GM20431 (cell line): ENCODE data around the gene KLHDC10.
"Not testable (repeated sequence)": the region's sequence is repeated elsewhere in the genome, so short reads cannot be mapped to it uniquely, and the experiment has no call there.

Experiments used
- in situ Hi-C: fragments of 300-500 bp; cut with MseI, MboI; formaldehyde crosslinking; loops from one replicate; pipeline ENCODE4 v1.15.0; 2020; ENCODE audit warnings: low sequenced_read_pairs; ENCODE audit not compliant: unreplicated experiment

The KLHDC10 gene

GRCh38 chr7:130071701-130072622 lies 1.6 kb downstream of the KLHDC10 start:
- in situ Hi-C loops: no loop called here

GRCh38 chr7:130079846-130080394 lies 9.6 kb downstream of the KLHDC10 start:
- in situ Hi-C loops: no loop called here

- in situ Hi-C loops: not testable (repeated sequence)
Observed at GRCh38 chr7:130083497-130083896, 13.2 kb downstream of the KLHDC10 start.

- in situ Hi-C loops: no loop called here
Observed at GRCh38 chr7:130084037-130084875, 13.9 kb downstream of the KLHDC10 start.

- in situ Hi-C loops: not testable (repeated sequence)
Observed at GRCh38 chr7:130085235-130085634, 14.9 kb downstream of the KLHDC10 start.

GRCh38 chr7:130086938-130087337 lies 16.6 kb downstream of the KLHDC10 start:
- in situ Hi-C loops: no loop called here

- in situ Hi-C loops: no loop called here
Observed at GRCh38 chr7:130087364-130087763, 17.0 kb downstream of the KLHDC10 start.

GRCh38 chr7:130090745-130091532 lies 20.6 kb downstream of the KLHDC10 start:
- in situ Hi-C loops: no loop called here

- in situ Hi-C loops: no loop called here
Observed at GRCh38 chr7:130091999-130092398, 21.7 kb downstream of the KLHDC10 start.

GRCh38 chr7:130092598-130092997 lies 22.3 kb downstream of the KLHDC10 start:
- in situ Hi-C loops: no loop called here

- in situ Hi-C loops: no loop called here
Observed at GRCh38 chr7:130095812-130096211, 25.5 kb downstream of the KLHDC10 start.

- in situ Hi-C loops: no loop called here
Observed at GRCh38 chr7:130096243-130096827, 26.0 kb downstream of the KLHDC10 start.

GRCh38 chr7:130099331-130099730 lies 29.0 kb downstream of the KLHDC10 start:
- in situ Hi-C loops: no loop called here

- in situ Hi-C loops: no loop called here
Observed at GRCh38 chr7:130102588-130102987, 32.3 kb downstream of the KLHDC10 start.

GRCh38 chr7:130107949-130108674 lies 37.8 kb downstream of the KLHDC10 start:
- in situ Hi-C loops: no loop called here

- in situ Hi-C loops: no loop called here
Observed at GRCh38 chr7:130108809-130109208, 38.5 kb downstream of the KLHDC10 start.

GRCh38 chr7:130112093-130112492 lies 41.8 kb downstream of the KLHDC10 start:
- in situ Hi-C loops: no loop called here

GRCh38 chr7:130112662-130113425 lies 42.5 kb downstream of the KLHDC10 start:
- in situ Hi-C loops: no loop called here
